Right cardiac atrium (tissue), 5 donors: ENCODE data around the gene CBX3. TPM values are rescaled to one million over a fixed set of nuclear protein-coding genes. Genes with fewer than 3 reads are reported as not detected.
A peak's percentile ranks its signal among the peaks of the same experiment; 100 is the strongest.
"Not testable (repeated sequence)": the region's sequence is repeated elsewhere in the genome, so short reads cannot be mapped to it uniquely, and the experiment has no call there.

ENCODE experiments used
- ATAC-seq, 2 donors: fragments of 200-7000 bp; cut with Tn5 transposase; one replicate each; pipeline versions ENCODE4 v1.8.0 to v1.9.1; 2020; ENCODE audit warnings: moderate library complexity in 2 of 2, mild to moderate bottlenecking in 1 of 2
- DNase-seq, 3 donors: peaks; one replicate each; pipeline ENCODE4 v3.0.0-alpha.2; 2020
- H3K27ac ChIP-seq: one replicate; pipeline ENCODE4 v1.5.1; 2013; ENCODE audit warnings: mild to moderate bottlenecking, low read length, control low read depth, moderate library complexity
- H3K27me3 ChIP-seq: one replicate; pipeline ENCODE4 v1.6.1; 2013; ENCODE audit not compliant: control insufficient read depth, insufficient read depth
- H3K4me1 ChIP-seq: one replicate; pipeline ENCODE4 v1.6.1; 2013; ENCODE audit warnings: low read length; ENCODE audit not compliant: control insufficient read depth, insufficient read depth
- H3K4me3 ChIP-seq: one replicate; pipeline ENCODE4 v1.5.1; 2013; ENCODE audit warnings: low read length, control low read depth
- H3K9me3 ChIP-seq: one replicate; pipeline ENCODE4 v1.6.1; 2013; ENCODE audit warnings: low read length; ENCODE audit not compliant: control insufficient read depth
- WGBS: extraction: QIAGEN DNeasy Blood & Tissue Kit; methylation state at CpG from one replicate; pipeline ENCODE4 v1.1.7; 2013; 5-methylcytosine and 5-hydroxymethylcytosine counted together
- intact Hi-C, 4 donors: fragments of 100-400 bp; cut with DNase I; formaldehyde crosslinking; loops; one replicate each; pipeline versions ENCODE4 v1.11.0 to v1.14.0; 2022 to 2023
- polyA plus RNA-seq: library from polyadenylated mRNA; stranded (reverse); fragments of 200-250 nt; gene quantifications from one replicate; pipeline ENCODE4 v1.2.3, GENCODE V29; 2013
- total RNA-seq, 4 donors: library from RNA; stranded (reverse); fragmentation: NEBNext Ultra II Directional; extraction: Animal tissue kit (Norgen Biotek cat#: 25700); gene quantifications; one replicate each; pipeline ENCODE4 v1.2.1, GENCODE V29; 2021
- donor health status: healthy with polysubstance abuse.
- donor health status: DM: no; HTN: yes; CAD: no.
- donor health status: DM: no; HTN: no; CAD: no.
- donor health status: DM: no; HTN: yes; CAD: no; lungs with severe emphysema.
- donor health status: DM: yes; HTN: yes; CAD: no.

Gene CBX3
- total and polyA plus RNA-seq, 5 donors = 61.2 to 82.5 (median 69.0) TPM

DNA sequence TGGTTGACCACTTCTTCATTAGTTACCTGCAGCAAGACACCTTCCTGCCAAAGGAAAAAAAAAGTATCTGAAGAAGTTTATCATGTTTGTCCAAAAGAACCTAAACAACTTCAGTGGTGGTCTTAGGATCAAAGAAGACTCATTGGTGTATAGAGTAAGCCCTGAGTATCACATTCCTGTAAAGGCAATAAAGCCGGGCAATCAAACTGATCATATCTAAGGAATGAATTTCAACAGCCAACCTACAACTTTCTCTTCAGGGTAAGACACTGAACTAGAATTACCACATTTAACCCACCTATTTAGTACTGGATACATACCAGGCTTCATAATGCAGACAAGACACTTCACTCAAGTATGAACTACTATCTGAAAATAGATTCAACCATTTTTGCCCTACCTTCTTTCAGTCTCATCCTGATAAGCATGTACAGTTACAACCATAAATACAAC, 11.1 kb upstream of the CBX3 start:
- H3K4me1 ChIP-seq = peaks cover 10% of the 10 kb centered on the region
- no peak overlapping the region for H3K4me3 ChIP-seq

GRCh38 chr7:26191233-26191973, 10.1 kb upstream of the CBX3 start:
- no peak for DNase-seq
- Histone ChIP-seq H3K4me1 (peaks cover 10% of the 10 kb centered on the region), H3K27me3 (no peaks in the 10 kb centered on the region)

More for the DNA sequence above, 11.1 kb upstream of the CBX3 start:
- H3K27ac ChIP-seq = no peak overlapping the region
- no peaks in the 10 kb centered on the region for H3K9me3 ChIP-seq
- H3K27me3 ChIP-seq = no peaks in the 10 kb centered on the region
- whole genome bisulfite sequencing = 84% methylated on average over 1 of the region's 1 CpG
- DNase-seq (no peak), ATAC-seq (no peak)
- intact Hi-C loops = no loop called here

DNA sequence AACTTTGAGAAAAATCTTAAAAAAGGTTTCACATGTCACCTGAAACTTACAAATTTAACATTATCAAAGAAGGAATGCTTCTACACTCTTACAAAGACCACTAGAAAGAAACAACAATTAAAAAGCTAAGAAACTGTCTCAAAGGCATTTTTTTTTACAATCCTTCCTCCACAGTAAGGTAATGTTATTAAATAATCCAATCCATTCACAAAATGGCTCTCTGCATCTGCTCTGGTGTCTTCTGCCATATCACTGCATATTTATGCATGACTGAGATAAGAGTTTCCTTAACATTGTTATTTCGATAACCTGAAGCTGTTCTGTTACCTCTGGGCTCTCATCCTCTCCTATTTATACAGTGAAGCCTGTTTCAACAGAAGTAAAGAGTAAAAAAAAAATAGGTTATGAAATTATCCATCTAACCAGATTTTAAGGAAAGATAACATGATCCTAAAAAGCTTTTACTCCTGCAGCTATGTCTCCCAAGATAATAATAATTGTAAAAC, 9.5 kb upstream of the CBX3 start:
- ATAC-seq (no peak), DNase-seq (no peak)
- H3K4me3 ChIP-seq = no peak overlapping the region
- peaks cover 10% of the 10 kb centered on the region for H3K4me1 ChIP-seq
- 42% methylated on average over 1 of the region's 1 CpG for WGBS
- no peaks in the 10 kb centered on the region for H3K9me3 ChIP-seq
- H3K27ac ChIP-seq = no peak overlapping the region
- no peaks in the 10 kb centered on the region for H3K27me3 ChIP-seq
- intact Hi-C loops = no loop called here

More at GRCh38 chr7:26191233-26191973, 10.1 kb upstream of the CBX3 start:
- intact Hi-C loops = no loop called here
- Histone ChIP-seq H3K9me3 (no peaks in the 10 kb centered on the region), H3K27ac (no peak overlapping the region), H3K4me3 (no peak overlapping the region)
- 74% methylated on average over 7 of the region's 7 CpGs for WGBS
- no peak for ATAC-seq

DNA sequence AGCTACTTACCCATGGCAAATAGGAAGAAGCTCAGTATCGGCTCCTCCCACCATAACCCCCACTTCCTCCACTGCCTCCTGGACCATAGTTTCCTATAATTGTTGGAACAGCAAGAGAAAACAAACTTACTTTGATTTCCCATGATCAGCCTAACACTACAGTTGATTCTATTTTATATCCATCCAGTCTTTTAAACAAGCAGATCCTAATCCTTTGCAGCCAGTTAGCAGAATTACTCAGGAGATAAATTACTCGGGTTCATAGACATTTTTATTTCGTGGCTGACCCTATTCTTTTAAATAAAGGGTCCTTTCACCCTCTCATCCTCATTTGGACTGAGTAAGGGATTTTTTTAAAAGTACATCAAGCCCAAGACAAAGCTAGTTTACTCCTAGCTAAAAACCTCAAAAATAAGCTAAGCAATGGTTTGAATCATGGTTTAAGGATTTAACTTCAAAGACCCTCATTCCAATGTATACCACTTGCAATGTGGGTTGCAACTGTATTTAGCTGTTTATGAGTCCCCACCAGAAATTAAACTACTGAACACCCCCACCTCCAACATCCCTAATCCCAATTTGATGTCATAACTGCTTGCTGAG, 9.0 kb upstream of the CBX3 start:
- DNase-seq = no peak
- Histone ChIP-seq H3K4me3 (no peak overlapping the region), H3K27me3 (no peaks in the 10 kb centered on the region), H3K27ac (no peak overlapping the region), H3K4me1 (peaks cover 11% of the 10 kb centered on the region), H3K9me3 (no peaks in the 10 kb centered on the region)
- peak in 1 of 2 donors; percentile 24 for ATAC-seq
- WGBS = 54% methylated on average over 3 of the region's 3 CpGs
- intact Hi-C loops = no loop called here

DNA sequence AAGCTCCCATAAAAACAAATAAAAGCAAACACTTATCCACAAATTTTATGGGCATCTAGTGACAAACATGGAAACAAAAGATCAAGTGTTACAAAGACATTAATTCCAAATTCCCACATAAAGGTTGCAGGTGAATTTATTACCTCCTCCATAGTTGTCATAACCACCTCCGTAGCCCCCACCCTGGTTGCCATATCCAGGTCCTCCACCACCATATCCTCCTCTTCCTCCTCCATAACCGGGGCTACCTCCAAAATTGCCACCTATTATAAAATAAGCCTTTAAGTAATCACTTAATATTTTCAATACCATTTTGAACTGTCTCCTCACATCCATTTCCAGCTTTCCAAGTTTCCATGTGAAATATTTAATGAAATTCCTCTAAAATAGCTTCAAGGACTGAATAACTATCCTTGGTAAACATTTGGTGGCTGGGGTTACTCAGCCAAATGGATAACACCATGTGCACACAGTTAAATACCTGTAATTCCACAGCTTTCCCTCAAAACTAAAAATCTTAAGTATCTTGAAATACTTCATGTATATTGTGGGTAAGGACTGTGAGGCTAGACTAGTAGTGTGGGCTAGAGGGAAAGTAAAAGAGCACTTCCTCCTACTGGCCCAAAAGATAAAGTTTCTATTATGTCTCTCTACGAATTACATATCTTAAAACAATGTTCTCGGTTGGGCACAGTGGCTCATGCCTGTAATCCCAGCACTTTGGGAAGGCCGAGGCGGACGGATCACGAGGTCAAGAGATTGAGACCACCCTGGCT, 7.9 kb upstream of the CBX3 start:
- H3K27ac ChIP-seq = no peak overlapping the region

GRCh38 chr7:26194764-26195163, 6.8 kb upstream of the CBX3 start:
- intact Hi-C loops = not testable (repeated sequence)

More for the DNA sequence above, 7.9 kb upstream of the CBX3 start:
- ATAC-seq = peak in 1 of 2 donors; percentile 19
- WGBS = 54% methylated on average over 8 of the region's 8 CpGs
- H3K27me3 ChIP-seq = no peaks in the 10 kb centered on the region
- intact Hi-C loops = no loop called here
- no peaks in the 10 kb centered on the region for H3K9me3 ChIP-seq
- DNase-seq = no peak
- H3K4me1 ChIP-seq = peaks cover 9% of the 10 kb centered on the region
- no peak overlapping the region for H3K4me3 ChIP-seq

DNA sequence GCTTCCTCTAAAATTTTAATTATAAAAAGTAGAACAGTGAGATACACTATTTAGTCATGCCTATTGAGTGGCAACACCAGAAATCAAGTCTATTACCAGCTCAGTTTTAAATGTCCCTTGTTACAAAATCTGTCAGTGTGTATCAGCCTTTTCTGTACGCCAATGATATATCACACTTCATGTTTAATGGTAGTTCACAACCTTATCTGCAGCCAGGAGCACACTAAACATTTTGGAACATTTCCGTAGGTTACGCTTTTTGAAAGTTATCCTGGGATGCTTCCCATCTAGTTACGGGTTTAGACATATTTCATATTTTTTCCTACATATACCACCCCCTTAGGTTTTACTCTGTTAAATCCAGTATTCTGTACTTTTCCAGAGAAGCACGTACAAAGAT, 6.4 kb upstream of the CBX3 start:
- no peak for ATAC-seq
- no peak overlapping the region for H3K27ac ChIP-seq
- no peaks in the 10 kb centered on the region for H3K9me3 ChIP-seq
- H3K4me3 ChIP-seq = peak overlapping the region; percentile 9
- no peaks in the 10 kb centered on the region for H3K27me3 ChIP-seq
- intact Hi-C loops = no loop called here
- WGBS = 64% methylated on average over 5 of the region's 5 CpGs
- peaks cover 9% of the 10 kb centered on the region for H3K4me1 ChIP-seq
- no peak for DNase-seq

More at GRCh38 chr7:26194764-26195163, 6.8 kb upstream of the CBX3 start:
- not testable (repeated sequence) for ATAC-seq, H3K27me3 ChIP-seq, H3K27ac ChIP-seq, DNase-seq, H3K9me3 ChIP-seq, H3K4me1 ChIP-seq
- peak overlapping the region; percentile 9 for H3K4me3 ChIP-seq
- WGBS = 64% methylated on average over 11 of the region's 11 CpGs

DNA sequence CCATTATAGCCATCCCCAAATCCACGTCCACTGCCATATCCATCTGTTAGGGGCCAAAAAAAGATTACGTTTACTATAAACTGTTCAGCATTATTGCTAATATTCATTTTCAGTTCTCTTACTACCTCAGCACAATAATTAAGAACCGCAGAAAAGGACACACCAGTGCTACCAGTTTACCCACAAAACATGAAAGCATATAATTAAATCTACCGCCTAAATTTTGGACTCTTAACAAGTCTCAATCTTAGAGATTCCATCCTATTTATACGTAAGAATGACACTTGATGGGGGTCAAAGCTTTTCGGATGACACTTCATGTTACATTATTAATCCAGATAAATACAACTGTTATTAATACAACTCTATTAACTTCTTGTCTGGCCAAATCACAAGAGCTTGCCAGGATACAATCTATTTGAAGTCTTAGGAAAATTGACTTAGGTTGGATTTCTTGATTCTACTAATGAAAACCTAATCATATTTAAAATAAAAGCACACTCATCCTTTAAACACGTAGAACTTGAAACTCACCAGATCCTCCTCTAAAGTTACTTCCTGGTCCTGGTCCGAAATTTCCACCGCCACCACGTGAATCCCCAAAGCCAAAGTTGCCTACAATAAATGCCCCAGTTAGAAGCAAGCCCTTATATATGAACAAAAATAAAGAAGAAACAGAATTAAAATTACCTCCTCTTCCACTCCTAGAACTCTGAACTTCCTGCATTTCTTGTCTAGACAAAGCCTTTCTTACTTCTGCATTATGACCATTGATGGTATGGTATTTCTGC, 5.5 kb upstream of the CBX3 start:
- ATAC-seq = no peak
- no peak for DNase-seq
- Histone ChIP-seq H3K9me3 (no peaks in the 10 kb centered on the region), H3K4me1 (peaks cover 9% of the 10 kb centered on the region), H3K27me3 (no peaks in the 10 kb centered on the region), H3K27ac (no peak overlapping the region), H3K4me3 (peak overlapping the region; percentile 35)
- WGBS = 49% methylated on average over 10 of the region's 10 CpGs
- intact Hi-C loops = no loop called here

- no peaks in the 10 kb centered on the region for H3K27me3 ChIP-seq
- H3K4me1 ChIP-seq = peaks cover 9% of the 10 kb centered on the region
- WGBS = 13% methylated on average over 5 of the region's 5 CpGs
- intact Hi-C loops = no loop called here
- no peak for ATAC-seq
- H3K4me3 ChIP-seq = peak overlapping the region; percentile 56
- no peak for DNase-seq
- H3K27ac ChIP-seq = no peak overlapping the region
- H3K9me3 ChIP-seq = no peaks in the 10 kb centered on the region
Observed at GRCh38 chr7:26197153-26198115, 4.1 kb upstream of the CBX3 start.
